IMR-90 (cell line): ENCODE results near the gene RIOX2. TPM values are rescaled to one million over a fixed set of nuclear protein-coding genes. Genes with fewer than 3 reads are reported as not detected.
A peak's percentile ranks its signal among the peaks of the same experiment; 100 is the strongest.

Source experiments
- ATAC-seq: fragments of 200-7000 bp; cut with Tn5 transposase; 2 replicates; pipeline ENCODE4 v1.9.1; 2020; ENCODE audit warnings: low read depth, mild to moderate bottlenecking, moderate library complexity
- BruUV-seq: library from RNA; stranded (reverse); fragments of 400-500 nt; replicated peaks from 2 replicates; lab custom pipeline; 2021; lab: Mats Ljungman, UMichigan
- CTCF ChIA-PET: fragments of 300-600 bp; formaldehyde crosslinking; extraction: SDS; loops from one replicate; lab custom pipeline; 2021; ENCODE audit warnings: antibody characterized with exemption; lab: Yijun Ruan, JAX
- POLR2A ChIA-PET: fragments of 300-600 bp; sonication (Branson Sonifier 250); formaldehyde crosslinking; loops from one replicate; lab custom pipeline; 2022; ENCODE audit warnings: antibody characterized with exemption; ENCODE audit not compliant: unreplicated experiment; lab: Charles Lee
- DNase-seq: peaks from one replicate; pipeline ENCODE4 v3.0.0; 2013
- H2AFZ ChIP-seq: replicated peaks from 2 replicates; pipeline ENCODE3; 2013; ENCODE audit warnings: low read length, mild to moderate bottlenecking; ENCODE audit not compliant: poor library complexity
- H2AK5ac ChIP-seq: 2 replicates; pipeline ENCODE4 v1.6.1; 2013; ENCODE audit warnings: low read depth, low read length, inconsistent platforms
- H2AK9ac ChIP-seq: replicated peaks from 2 replicates; pipeline ENCODE3; 2013; ENCODE audit warnings: mild to moderate bottlenecking, low read depth, low read length, moderate library complexity; ENCODE audit not compliant: poor library complexity
- H2BK120ac ChIP-seq: 2 replicates; pipeline ENCODE4 v1.6.1; 2013; ENCODE audit warnings: low read depth, low read length, inconsistent platforms
- H2BK15ac ChIP-seq: 3 replicates; pipeline ENCODE4 v1.6.1; 2013; ENCODE audit warnings: low read depth, low read length, inconsistent platforms
- H2BK20ac ChIP-seq: 2 replicates; pipeline ENCODE4 v1.6.1; 2013; ENCODE audit warnings: low read depth, mild to moderate bottlenecking, inconsistent platforms, low read length, moderate library complexity
- H2BK5ac ChIP-seq: 2 replicates; pipeline ENCODE4 v1.6.1; 2013; ENCODE audit warnings: mild to moderate bottlenecking, low read depth, low read length, inconsistent platforms; ENCODE audit not compliant: poor library complexity, severe bottlenecking
- H3K14ac ChIP-seq: replicated peaks from 2 replicates; pipeline ENCODE4 v1.6.1; 2013; ENCODE audit warnings: low read depth, low read length, inconsistent platforms
- H3K18ac ChIP-seq: 2 replicates; pipeline ENCODE4 v1.6.1; 2013; ENCODE audit warnings: low read depth, low read length, control low read depth
- H3K23ac ChIP-seq: 2 replicates; pipeline ENCODE4 v1.6.1; 2013; ENCODE audit warnings: low read depth, low read length, inconsistent platforms
- H3K27ac ChIP-seq: 2 replicates; pipeline ENCODE4 v1.5.1; 2013; ENCODE audit warnings: mild to moderate bottlenecking, control low read depth, low read length; ENCODE audit not compliant: insufficient read depth
- H3K27me3 ChIP-seq: 2 replicates; pipeline ENCODE4 v1.6.1; 2013; ENCODE audit warnings: low read length; ENCODE audit not compliant: control insufficient read depth, insufficient read depth
- H3K36me3 ChIP-seq: 2 replicates; pipeline ENCODE4 v1.6.1; 2013; ENCODE audit warnings: low read length, mixed read lengths; ENCODE audit not compliant: control insufficient read depth, insufficient read depth
- H3K4ac ChIP-seq: 2 replicates; pipeline ENCODE4 v1.6.1; 2013; ENCODE audit warnings: low read depth, low read length, inconsistent platforms
- H3K4me1 ChIP-seq: 2 replicates; pipeline ENCODE4 v1.6.1; 2013; ENCODE audit warnings: low read length, mixed read lengths; ENCODE audit not compliant: control insufficient read depth, insufficient read depth
- H3K4me2 ChIP-seq: 2 replicates; pipeline ENCODE4 v1.6.1; 2013; ENCODE audit warnings: low read depth, mild to moderate bottlenecking, control low read depth, low read length, moderate library complexity
- H3K4me3 ChIP-seq: 2 replicates; pipeline ENCODE4 v1.5.1; 2013; ENCODE audit warnings: low read depth, mild to moderate bottlenecking, control low read depth, low read length, moderate library complexity; ENCODE audit not compliant: insufficient read depth
- H3K56ac ChIP-seq: 2 replicates; pipeline ENCODE4 v1.6.1; 2013; ENCODE audit warnings: low read length, inconsistent platforms; ENCODE audit not compliant: insufficient read depth; ENCODE audit errors: extremely low read depth
- H3K79me1 ChIP-seq, 2 experiments: 2 replicates each; pipeline ENCODE4 v1.6.1; 2013; ENCODE audit warnings: low read length in 2 of 2, inconsistent platforms in 1 of 2, low read depth in 1 of 2
- H3K9ac ChIP-seq: 2 replicates; pipeline ENCODE4 v1.6.1; 2013; ENCODE audit warnings: low read depth, low read length, control low read depth
- H3K9me1 ChIP-seq: 2 replicates; pipeline ENCODE4 v1.6.1; 2013; ENCODE audit warnings: low read length, inconsistent platforms; ENCODE audit not compliant: insufficient read depth
- H3K9me3 ChIP-seq: 2 replicates; pipeline ENCODE4 v1.6.1; 2013; ENCODE audit warnings: low read length; ENCODE audit not compliant: control insufficient read depth, insufficient read depth
- H4K20me1 ChIP-seq: 2 replicates; pipeline ENCODE4 v1.6.1; 2013; ENCODE audit warnings: low read length, inconsistent platforms; ENCODE audit not compliant: insufficient read depth
- H4K5ac ChIP-seq: 2 replicates; pipeline ENCODE4 v1.6.1; 2013; ENCODE audit warnings: mild to moderate bottlenecking, low read depth, low read length, control low read depth
- H4K8ac ChIP-seq, 2 experiments: 2 replicates each; pipeline ENCODE4 v1.6.1; 2013; ENCODE audit warnings: low read depth in 2 of 2, low read length in 2 of 2, control low read depth in 1 of 2, inconsistent platforms in 1 of 2
- H4K91ac ChIP-seq: 2 replicates; pipeline ENCODE4 v1.6.1; 2013; ENCODE audit warnings: low read depth, low read length, inconsistent platforms; ENCODE audit not compliant: insufficient read depth
- BHLHE40 ChIP-seq: fragments of 150-350 bp; IDR thresholded peaks from 2 replicates; pipeline ENCODE4 v1.6.1; 2016; ENCODE audit warnings: mild to moderate bottlenecking, low read depth, low read length
- CEBPB ChIP-seq: IDR thresholded peaks from 2 replicates; pipeline ENCODE4 v1.6.1; 2012; ENCODE audit warnings: low read depth, low read length, improper control_type of control experiment
- CHD1 ChIP-seq: IDR thresholded peaks from 2 replicates; pipeline ENCODE4 v1.6.1; 2012; ENCODE audit warnings: low read depth, low read length, improper control_type of control experiment
- CTCF ChIP-seq: conservative IDR thresholded peaks from 2 replicates; pipeline ENCODE4 v1.5.1; 2012; ENCODE audit warnings: mild to moderate bottlenecking, low read depth, low read length, improper control_type of control experiment
- ELK1 ChIP-seq: fragments of 150-350 bp; IDR thresholded peaks from 2 replicates; pipeline ENCODE4 v1.6.1; 2016; ENCODE audit warnings: low read depth, mild to moderate bottlenecking, low read length, moderate library complexity, borderline replicate concordance
- FOS ChIP-seq: fragments of 150-350 bp; IDR thresholded peaks from 2 replicates; pipeline ENCODE4 v1.6.1; 2016; ENCODE audit warnings: low read depth, low read length
- MAFK ChIP-seq: IDR thresholded peaks from 2 replicates; pipeline ENCODE4 v1.6.1; 2012; ENCODE audit warnings: low read depth, low read length, improper control_type of control experiment
- MAZ ChIP-seq: IDR thresholded peaks from 2 replicates; pipeline ENCODE4 v1.6.1; 2012; ENCODE audit warnings: low read depth, mild to moderate bottlenecking, low read length, improper control_type of control experiment, moderate library complexity, borderline replicate concordance
- MXI1 ChIP-seq: IDR thresholded peaks from 2 replicates; pipeline ENCODE4 v1.6.1; 2012; ENCODE audit warnings: low read depth, mild to moderate bottlenecking, low read length, moderate library complexity, borderline replicate concordance
- NFE2L2 ChIP-seq: fragments of 150-350 bp; IDR thresholded peaks from 2 replicates; pipeline ENCODE4 v1.6.1; 2016; ENCODE audit warnings: low read depth, mild to moderate bottlenecking, low read length
- POLR2A ChIP-seq: IDR thresholded peaks from 2 replicates; pipeline ENCODE4 v1.6.1; 2012; ENCODE audit warnings: mild to moderate bottlenecking, low read depth, low read length
- RAD21 ChIP-seq: IDR thresholded peaks from 2 replicates; pipeline ENCODE4 v1.6.1; 2012; ENCODE audit warnings: low read length, improper control_type of control experiment
- RCOR1 ChIP-seq: IDR thresholded peaks from 2 replicates; pipeline ENCODE4 v1.6.1; 2012; ENCODE audit warnings: mild to moderate bottlenecking, low read length, improper control_type of control experiment; ENCODE audit not compliant: insufficient replicate concordance
- RFX5 ChIP-seq: IDR thresholded peaks from 2 replicates; pipeline ENCODE4 v1.8.0; 2012; ENCODE audit warnings: low read depth, mild to moderate bottlenecking, low read length, moderate library complexity
- SMC3 ChIP-seq: fragments of 150-350 bp; IDR thresholded peaks from 2 replicates; pipeline ENCODE4 v1.6.1; 2016; ENCODE audit warnings: low read depth, mild to moderate bottlenecking, antibody characterized with exemption, low read length, moderate library complexity
- USF2 ChIP-seq: fragments of 150-350 bp; IDR thresholded peaks from 2 replicates; pipeline ENCODE4 v1.6.1; 2017; ENCODE audit warnings: mild to moderate bottlenecking, antibody characterized with exemption, low read length, low read depth
- WGBS, 2 experiments: methylation state at CpG; one replicate each; pipeline versions ENCODE4 v1.1.5 to v1.1.7; 2013; ENCODE audit warnings: missing lambda C conversion rate in 2 of 2; ENCODE audit not compliant: insufficient read length in 1 of 2; ENCODE audit errors: extremely low coverage in 2 of 2; 5-methylcytosine and 5-hydroxymethylcytosine counted together
- dilution Hi-C: fragments of 300-500 bp; cut with HindIII; formaldehyde crosslinking; loops from one replicate; pipeline ENCODE4 v1.14.3; 2018; ENCODE audit warnings: low sequenced_read_pairs; ENCODE audit not compliant: unreplicated experiment
- in situ Hi-C: fragments of 300-500 bp; cut with MboI; formaldehyde crosslinking; loops from 3 replicates; pipeline ENCODE4 v1.14.3; 2019; ENCODE audit warnings: low sequenced_read_pairs, inconsistent platforms, mixed read lengths
- intact Hi-C: fragments of 100-400 bp; cut with micrococcal nuclease; formaldehyde crosslinking; loops from 2 replicates; pipeline ENCODE4 v1.10.0; 2022
- polyA plus RNA-seq, 3 experiments: library from polyadenylated mRNA; depleted of rRNA; stranded (reverse); fragments of >200 nt; gene quantifications; 2 replicates each; pipeline ENCODE4 v1.2.3, GENCODE V29; 2012; ENCODE audit warnings: low replicate concordance in 1 of 3
- total RNA-seq: library from RNA; depleted of rRNA; stranded (reverse); fragments of >200 nt; gene quantifications from 2 replicates; pipeline ENCODE4 v1.2.3, GENCODE V29; 2012

The RIOX2 gene
- total and polyA plus RNA-seq, 2 of the 4 experiments (the other 2 are of a cell fraction) = 17.2 to 26.7 TPM

- Histone ChIP-seq H3K79me1 (no peaks in the 10 kb centered on the region), H2BK120ac (peak overlapping the region; percentile 1; the same call in 1 of the 2 replicates), H3K4me1 (peaks cover 9% of the 10 kb centered on the region; the same call in 1 of the 2 replicates), H2AK9ac (no peak overlapping the region), H2AFZ (no peak overlapping the region), H3K14ac (no peak overlapping the region), H2BK20ac (no peak overlapping the region), H2BK5ac (no peak overlapping the region), H3K9me3 (no peaks in the 10 kb centered on the region), H3K4me2 (no peak overlapping the region), H3K18ac (peak overlapping the region; percentile 72; the same call in 1 of the 2 replicates), H2AK5ac (no peak overlapping the region), H3K36me3 (no peaks in the 10 kb centered on the region), H4K8ac (no peak overlapping the region), H3K4ac (no peak overlapping the region), H4K91ac (no peak overlapping the region), H3K9ac (no peak overlapping the region), H3K9me1 (no peaks in the 10 kb centered on the region), H3K56ac (no peak overlapping the region), H3K4me3 (no peak overlapping the region), H3K27me3 (no peaks in the 10 kb centered on the region), H3K27ac (peak overlapping the region; percentile 20; the same call in 1 of the 2 replicates), H4K20me1 (no peaks in the 10 kb centered on the region), H2BK15ac (no peak overlapping the region), H3K23ac (no peak overlapping the region), H4K5ac (no peak overlapping the region)
- ChIA-PET CTCF (interaction anchor here (1.1 kb wide), 2 partner anchors 13 to 230 kb away, joined by 3 read pairs; no protein-coding TSS in a partner anchor), POLR2A (no interaction called here)
- TF ChIP-seq ELK1 (no peak), RCOR1 (no peak), POLR2A (no peak), SMC3 (no peak), FOS (no peak), CTCF (no peak), MAFK (no peak), RAD21 (no peak), RFX5 (no peak), NFE2L2 (no peak), CHD1 (no peak), USF2 (no peak), MXI1 (no peak), CEBPB (no peak), BHLHE40 (no peak), MAZ (no peak)
- no peak for ATAC-seq
- intact Hi-C loops (loop anchor here (5.0 kb wide), 1 partner anchor 42 kb away; the partner anchor contains the start of gene RIOX2), dilution Hi-C loops (loop anchor here (25.0 kb wide), 1 partner anchor 202 kb away; the partner anchor contains the start of gene CRYBG3), in situ Hi-C loops (no loop called here)
- BruUV-seq = no TSS peak
- no peak for DNase-seq
- no CpG with 5 or more reads among the region's 2 CpGs for WGBS, 2 experiments
Measured at GRCh38 chr3:98014268-98014585, 42.0 kb upstream of the RIOX2 start.
